Activated CD8-positive, alpha-beta T cell treated with anti-CD3 and anti-CD28 coated beads for 36 hours (primary cell): ENCODE results near the gene TPM1. TPM values are rescaled to one million over a fixed set of nuclear protein-coding genes. Genes with fewer than 3 reads are reported as not detected.

Source experiments
- ATAC-seq: fragments of 200-7000 bp; cut with Tn5 transposase; one replicate; pipeline ENCODE4 v1.10.0; 2021; ENCODE audit warnings: mild to moderate bottlenecking, moderate library complexity
- CTCF ChIA-PET: fragments of 350-600 bp; sonication (Branson Sonifier 250); formaldehyde crosslinking; loops from one replicate; lab custom pipeline; 2021; ENCODE audit warnings: antibody characterized with exemption; lab: Charles Lee
- POLR2A ChIA-PET: fragments of 350-600 bp; sonication (Branson Sonifier 250); formaldehyde crosslinking; loops from one replicate; lab custom pipeline; 2021; ENCODE audit warnings: antibody characterized with exemption; lab: Charles Lee
- DNase-seq: peaks from one replicate; pipeline ENCODE4 v3.0.0-alpha.2; 2020
- H3K27ac Mint-ChIP-seq: one replicate; pipeline ENCODE4 v1.8.0; 2021; ENCODE audit warnings: mild to moderate bottlenecking, mixed read lengths
- H3K27me3 Mint-ChIP-seq: one replicate; pipeline ENCODE4 v1.8.0; 2021; ENCODE audit warnings: mixed read lengths
- H3K36me3 Mint-ChIP-seq: one replicate; pipeline ENCODE4 v1.8.0; 2021; ENCODE audit warnings: low read depth, mixed read lengths
- H3K4me1 Mint-ChIP-seq: one replicate; pipeline ENCODE4 v1.8.0; 2021; ENCODE audit warnings: low read depth, mixed read lengths
- H3K4me3 Mint-ChIP-seq: one replicate; pipeline ENCODE4 v1.8.0; 2021; ENCODE audit warnings: mild to moderate bottlenecking, moderate library complexity, mixed read lengths
- H3K9me3 Mint-ChIP-seq: one replicate; pipeline ENCODE4 v1.8.0; 2021; ENCODE audit warnings: mixed read lengths
- CTCF ChIP-seq: fragments of 200-600 bp; IDR thresholded peaks from one replicate; pipeline ENCODE4 v1.8.0; 2022; ENCODE audit warnings: antibody characterized with exemption, mild to moderate bottlenecking
- intact Hi-C: fragments of 100-400 bp; cut with micrococcal nuclease; formaldehyde crosslinking; loops from one replicate; pipeline ENCODE4 v1.10.0; 2022
- total RNA-seq, 2 experiments: library from RNA; stranded (reverse); gene quantifications; one replicate each; pipeline ENCODE4 v1.2.3, GENCODE V29; 2021

TPM1 gene
- total RNA-seq, 2 experiments from 2014 or later = 6.0 to 6.3 TPM

GRCh38 chr15:63071288-63071909, 28.9 kb downstream of the TPM1 start:
- Mint-ChIP-seq H3K4me3 (no peak overlapping the region), H3K27ac (no peak overlapping the region), H3K27me3 (no peaks in the 10 kb centered on the region), H3K4me1 (peaks cover 6% of the 10 kb centered on the region), H3K36me3 (no peaks in the 10 kb centered on the region), H3K9me3 (no peaks in the 10 kb centered on the region)
- intact Hi-C loops = no loop called here
- no peak for TF ChIP-seq CTCF
- ChIA-PET CTCF (interaction anchor here (1.2 kb wide), 1 partner anchor 23 kb away, joined by 3 read pairs; no protein-coding TSS in a partner anchor), POLR2A (no interaction called here)
- ATAC-seq (no peak), DNase-seq (no peak)

DNA sequence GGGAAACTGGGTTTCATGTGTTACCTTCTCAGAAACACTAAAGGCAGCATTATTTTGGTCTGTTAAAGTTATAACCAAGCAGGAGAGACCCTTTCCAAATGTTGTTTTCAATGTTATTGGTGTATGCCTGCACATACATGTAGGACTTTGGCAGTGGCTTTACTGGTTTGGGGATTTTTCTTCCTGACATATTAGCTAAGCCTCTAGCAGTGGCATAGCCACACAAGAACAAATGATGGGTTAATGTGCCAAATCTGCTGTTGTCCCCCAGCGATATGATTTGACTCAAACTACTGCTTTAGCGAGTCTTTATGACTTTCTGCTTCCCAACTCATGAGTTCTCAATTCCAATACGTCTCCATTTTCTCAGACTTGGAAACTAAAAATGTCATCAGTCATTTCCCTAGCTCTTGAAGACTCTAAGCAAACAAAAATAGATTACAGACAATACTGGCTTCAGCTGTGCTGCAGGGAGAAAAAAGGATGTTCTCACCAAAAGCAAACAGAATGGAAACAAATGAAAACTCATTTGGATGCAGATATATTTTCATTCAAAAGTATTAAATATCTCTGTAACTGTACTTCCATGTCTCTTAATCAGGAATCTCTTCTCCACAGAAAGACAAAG, 29.6 kb downstream of the TPM1 start:
- no peak overlapping the region for H3K27ac Mint-ChIP-seq
- H3K4me1 Mint-ChIP-seq = peaks cover 8% of the 10 kb centered on the region
- ATAC-seq = no peak
- no peaks in the 10 kb centered on the region for H3K9me3 Mint-ChIP-seq
- intact Hi-C loops = no loop called here
- POLR2A ChIA-PET = no interaction called here
- CTCF ChIA-PET = interaction anchor here (1.3 kb wide), 1 partner anchor 23 kb away, joined by 6 read pairs; no protein-coding TSS in a partner anchor
- no peak for TF ChIP-seq CTCF
- no peak overlapping the region for H3K4me3 Mint-ChIP-seq
- no peaks in the 10 kb centered on the region for H3K27me3 Mint-ChIP-seq
- H3K36me3 Mint-ChIP-seq = no peaks in the 10 kb centered on the region
- DNase-seq = no peak

GRCh38 chr15:63072809-63073277, 30.3 kb downstream of the TPM1 start:
- ChIA-PET CTCF (interaction anchor here (1.3 kb wide), 1 partner anchor 24 kb away, joined by 6 read pairs; no protein-coding TSS in a partner anchor), POLR2A (no interaction called here)
- intact Hi-C loops = no loop called here

GRCh38 chr15:63073497-63074172, 31.1 kb downstream of the TPM1 start:
- peaks cover 8% of the 10 kb centered on the region for H3K4me1 Mint-ChIP-seq
- H3K27me3 Mint-ChIP-seq = peaks cover 3% of the 10 kb centered on the region
- H3K4me3 Mint-ChIP-seq = no peak overlapping the region
- no peaks in the 10 kb centered on the region for H3K36me3 Mint-ChIP-seq
- H3K9me3 Mint-ChIP-seq = no peaks in the 10 kb centered on the region
- ChIA-PET CTCF (interaction anchor here (1.3 kb wide), 1 partner anchor 20 kb away, joined by 5 read pairs; no protein-coding TSS in a partner anchor), POLR2A (interaction anchor here (0.6 kb wide), 1 partner anchor 9 kb away, joined by 3 read pairs; no protein-coding TSS in a partner anchor)
- H3K27ac Mint-ChIP-seq = no peak overlapping the region
- ATAC-seq (no peak), DNase-seq (no peak)
- intact Hi-C loops = no loop called here
- no peak for TF ChIP-seq CTCF

More at GRCh38 chr15:63072809-63073277, 30.3 kb downstream of the TPM1 start:
- DNase-seq (no peak), ATAC-seq (no peak)
- Mint-ChIP-seq H3K27ac (no peak overlapping the region), H3K36me3 (no peaks in the 10 kb centered on the region), H3K9me3 (no peaks in the 10 kb centered on the region), H3K4me1 (peaks cover 8% of the 10 kb centered on the region), H3K4me3 (no peak overlapping the region), H3K27me3 (peaks cover 3% of the 10 kb centered on the region)
- no peak for TF ChIP-seq CTCF
